Measurements from ENCODE around the gene ZMIZ1.
A peak's percentile ranks its signal among the peaks of the same experiment; 100 is the strongest.

ZMIZ1 gene

DNA sequence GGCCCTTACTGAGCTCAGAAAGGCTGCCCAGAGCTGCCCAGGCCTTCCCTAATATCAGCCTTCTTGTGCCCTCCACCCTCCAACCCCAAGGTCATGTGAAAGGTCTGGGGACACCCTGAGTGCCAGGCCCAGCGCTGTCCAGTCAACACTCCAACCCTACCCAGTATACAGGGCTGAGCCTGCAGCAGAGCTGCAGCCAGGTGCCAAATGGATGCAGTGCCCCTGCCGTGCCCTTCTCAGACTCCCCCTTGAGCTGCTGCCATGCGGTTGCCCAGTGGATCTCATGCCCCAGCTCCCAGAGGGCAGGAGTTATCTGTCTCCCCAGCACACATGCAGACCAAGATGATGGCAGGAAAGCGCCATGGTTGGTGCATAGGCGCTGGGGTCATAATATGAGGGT is 61.5 kb downstream of the ZMIZ1 start:
- Histone ChIP-seq H3K9ac (ENCODE audit: low read length) (peak overlapping the region; percentile 6), H4K5ac (ENCODE audit: low read length) (no peak overlapping the region), H3K4me1 (ENCODE audit: control insufficient read depth, low read depth, low read length) (peaks cover 43% of the 10 kb centered on the region), H3K27me3 (ENCODE audit: insufficient read depth, low read length, poor library complexity) (no peaks in the 10 kb centered on the region), H3K27ac (ENCODE audit: low read depth, low read length) (peak overlapping the region; percentile 90), H3K79me2 (ENCODE audit: control insufficient read depth, insufficient read depth, low read length) (peaks cover 25% of the 10 kb centered on the region), H2AK5ac (ENCODE audit: low read length) (peak overlapping the region; percentile 24), H3K4me3 (ENCODE audit: low read length) (no peak overlapping the region), H2BK5ac (ENCODE audit: low read length) (peak overlapping the region; percentile 57), H3K4ac (ENCODE audit: low read depth, low read length) (peak overlapping the region; percentile 50), H2BK120ac (ENCODE audit: low read depth, low read length) (peak overlapping the region; percentile 3), H3K36me3 (ENCODE audit: control insufficient read depth, insufficient read depth, low read length) (peaks cover 3% of the 10 kb centered on the region), H3K23ac (ENCODE audit: low read length) (peak overlapping the region; percentile 59), H3K18ac (ENCODE audit: low read length) (peak overlapping the region; percentile 10), H2BK15ac (replicated peaks; ENCODE audit: low read depth) (no peak overlapping the region), H3K4me2 (ENCODE audit: low read length) (no peak overlapping the region), H4K8ac (ENCODE audit: low read depth, low read length) (no peak overlapping the region), H3K79me1 (ENCODE audit: low read length) (peaks cover 44% of the 10 kb centered on the region), H3K56ac (ENCODE audit: low read length) (peak overlapping the region; percentile 63)
- WGBS (ENCODE audit: extremely low coverage, insufficient coverage, low lambda C conversion rate): no CpG with 5 or more reads among the region's 5 CpGs
- no peak for DNase-seq

DNA sequence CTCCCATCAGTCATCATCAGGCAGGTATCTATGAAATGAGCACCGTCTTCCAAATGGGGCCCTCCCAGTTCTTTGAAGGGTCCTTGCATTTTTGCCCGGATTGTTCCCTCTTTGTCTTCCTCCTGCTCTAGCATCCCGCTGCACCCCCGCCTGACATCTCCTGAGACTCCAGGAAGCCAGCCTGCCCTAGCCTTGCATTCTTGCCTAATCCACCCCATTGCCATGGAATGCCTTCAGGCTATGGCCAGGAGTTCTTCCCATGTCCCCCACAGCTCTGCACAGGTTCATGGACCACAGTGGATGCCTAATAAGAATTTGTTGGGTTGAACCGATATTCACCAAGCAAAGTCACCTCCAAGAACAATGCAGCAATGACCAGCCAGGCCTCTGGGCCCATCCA is 62.1 kb downstream of the ZMIZ1 start:
- Histone ChIP-seq H3K4ac (ENCODE audit: low read depth, low read length) (no peak overlapping the region), H3K56ac (ENCODE audit: low read length) (peak overlapping the region; percentile 22), H3K27me3 (ENCODE audit: insufficient read depth, low read length, poor library complexity) (no peaks in the 10 kb centered on the region), H3K9ac (ENCODE audit: low read length) (no peak overlapping the region), H3K4me2 (ENCODE audit: low read length) (no peak overlapping the region), H3K4me1 (ENCODE audit: control insufficient read depth, low read depth, low read length) (peaks cover 43% of the 10 kb centered on the region), H4K5ac (ENCODE audit: low read length) (no peak overlapping the region), H4K8ac (ENCODE audit: low read depth, low read length) (no peak overlapping the region), H3K4me3 (ENCODE audit: low read length) (no peak overlapping the region), H2BK120ac (ENCODE audit: low read depth, low read length) (no peak overlapping the region), H2AK5ac (ENCODE audit: low read length) (peak overlapping the region; percentile 41), H3K79me2 (ENCODE audit: control insufficient read depth, insufficient read depth, low read length) (peaks cover 27% of the 10 kb centered on the region), H3K79me1 (ENCODE audit: low read length) (peaks cover 44% of the 10 kb centered on the region), H3K18ac (ENCODE audit: low read length) (peak overlapping the region; percentile 61), H3K23ac (ENCODE audit: low read length) (no peak overlapping the region), H2BK15ac (replicated peaks; ENCODE audit: low read depth) (no peak overlapping the region), H3K27ac (ENCODE audit: low read depth, low read length) (peak overlapping the region; percentile 90), H2BK5ac (ENCODE audit: low read length) (peak overlapping the region; percentile 21), H3K36me3 (ENCODE audit: control insufficient read depth, insufficient read depth, low read length) (peaks cover 3% of the 10 kb centered on the region)
- peak; percentile 89 for DNase-seq
- WGBS (ENCODE audit: extremely low coverage, insufficient coverage, low lambda C conversion rate): no CpG with 5 or more reads among the region's 5 CpGs

DNA sequence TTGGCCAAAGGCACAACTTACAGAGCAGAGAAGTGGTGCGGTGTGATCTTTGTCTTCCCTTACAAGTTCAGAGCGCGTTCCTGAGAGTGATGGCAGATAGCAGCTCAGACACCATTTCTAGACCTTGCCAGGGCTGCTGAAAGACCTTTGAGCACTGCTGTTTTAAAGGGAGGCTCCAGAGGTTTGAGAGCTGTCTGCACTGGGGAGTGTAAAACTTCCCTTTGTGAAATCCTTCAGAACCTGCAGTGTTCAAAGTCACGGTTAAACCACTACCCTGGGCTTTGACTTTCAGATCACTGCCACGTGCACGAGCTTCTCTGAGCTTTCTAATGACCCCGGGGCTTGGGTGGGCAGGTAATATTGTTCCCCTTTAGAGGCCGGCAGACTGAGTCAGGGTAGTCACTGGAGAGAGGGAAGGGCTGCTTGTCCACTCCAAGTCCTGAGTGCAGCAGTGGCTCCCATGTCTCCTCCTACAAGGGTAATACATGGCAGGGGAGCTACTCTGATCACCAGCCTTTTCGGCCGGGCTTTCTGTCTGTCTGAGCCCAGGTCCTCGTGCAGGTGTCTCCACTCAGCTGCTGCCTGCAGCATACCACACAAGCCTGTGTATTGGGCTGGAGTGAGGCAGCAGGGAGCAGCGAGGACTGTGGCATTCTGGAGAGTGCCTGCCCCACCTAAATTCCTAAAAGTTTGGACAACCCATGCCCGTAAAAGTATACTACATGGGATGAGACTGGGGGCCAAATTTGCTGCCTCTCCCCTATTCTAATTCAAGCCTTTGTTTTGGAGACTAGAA is 63.3 kb downstream of the ZMIZ1 start:
- Histone ChIP-seq H3K79me2 (ENCODE audit: control insufficient read depth, insufficient read depth, low read length) (peaks cover 30% of the 10 kb centered on the region), H3K27ac (ENCODE audit: low read depth, low read length) (no peak overlapping the region), H2BK5ac (ENCODE audit: low read length) (no peak overlapping the region), H3K56ac (ENCODE audit: low read length) (peak overlapping the region; percentile 56), H3K4me2 (ENCODE audit: low read length) (no peak overlapping the region), H2BK120ac (ENCODE audit: low read depth, low read length) (peak overlapping the region; percentile 8), H2AK5ac (ENCODE audit: low read length) (no peak overlapping the region), H3K4me3 (ENCODE audit: low read length) (no peak overlapping the region), H3K27me3 (ENCODE audit: insufficient read depth, low read length, poor library complexity) (no peaks in the 10 kb centered on the region), H3K23ac (ENCODE audit: low read length) (no peak overlapping the region), H3K18ac (ENCODE audit: low read length) (peak overlapping the region; percentile 61), H3K4me1 (ENCODE audit: control insufficient read depth, low read depth, low read length) (peaks cover 44% of the 10 kb centered on the region), H3K36me3 (ENCODE audit: control insufficient read depth, insufficient read depth, low read length) (peaks cover 3% of the 10 kb centered on the region), H2BK15ac (replicated peaks; ENCODE audit: low read depth) (no peak overlapping the region), H4K8ac (ENCODE audit: low read depth, low read length) (no peak overlapping the region), H3K79me1 (ENCODE audit: low read length) (peaks cover 45% of the 10 kb centered on the region), H4K5ac (ENCODE audit: low read length) (no peak overlapping the region), H3K4ac (ENCODE audit: low read depth, low read length) (peak overlapping the region; percentile 64), H3K9ac (ENCODE audit: low read length) (peak overlapping the region; percentile 7)
- no CpG with 5 or more reads among the region's 13 CpGs for WGBS (ENCODE audit: extremely low coverage, insufficient coverage, low lambda C conversion rate)
- DNase-seq: no peak

DNA sequence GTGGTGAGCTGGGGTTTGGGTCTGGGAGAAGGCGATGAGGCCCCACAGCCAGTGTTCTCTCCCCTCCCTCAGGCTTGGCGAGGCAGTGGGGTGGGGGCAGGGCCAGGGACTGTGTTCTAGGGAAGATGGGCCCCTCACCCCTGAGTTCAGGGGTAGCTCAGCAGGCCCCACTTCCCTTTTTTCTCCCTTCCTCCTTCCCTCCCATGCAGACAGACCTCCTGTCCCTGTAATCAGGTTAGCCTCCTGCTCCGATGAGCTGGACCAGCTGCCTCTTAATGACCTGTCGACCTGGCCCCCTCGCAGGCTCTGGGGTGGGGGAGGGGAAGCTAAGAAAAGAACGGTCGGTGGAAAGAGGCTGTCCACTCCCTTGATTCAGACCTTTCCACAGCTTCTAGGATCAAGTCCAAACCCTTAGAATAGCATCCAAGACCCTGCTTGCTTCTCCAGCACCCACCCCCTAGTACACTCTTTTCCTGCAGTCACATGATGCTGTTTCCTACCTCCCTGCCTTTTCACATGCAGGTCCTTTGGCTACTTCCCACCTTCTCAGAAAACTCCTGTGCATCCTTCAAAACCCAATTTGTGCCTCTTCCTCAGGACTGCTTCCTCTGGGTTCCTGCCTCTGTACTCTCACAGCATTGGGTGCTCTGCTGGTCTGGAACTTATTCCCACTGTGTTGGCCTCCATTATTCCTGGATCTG is 64.1 kb downstream of the ZMIZ1 start:
- H4K8ac ChIP-seq (ENCODE audit: low read depth, low read length): no peak overlapping the region
- H3K27ac ChIP-seq (ENCODE audit: low read depth, low read length): no peak overlapping the region
- peak; percentile 50 for DNase-seq

DNA sequence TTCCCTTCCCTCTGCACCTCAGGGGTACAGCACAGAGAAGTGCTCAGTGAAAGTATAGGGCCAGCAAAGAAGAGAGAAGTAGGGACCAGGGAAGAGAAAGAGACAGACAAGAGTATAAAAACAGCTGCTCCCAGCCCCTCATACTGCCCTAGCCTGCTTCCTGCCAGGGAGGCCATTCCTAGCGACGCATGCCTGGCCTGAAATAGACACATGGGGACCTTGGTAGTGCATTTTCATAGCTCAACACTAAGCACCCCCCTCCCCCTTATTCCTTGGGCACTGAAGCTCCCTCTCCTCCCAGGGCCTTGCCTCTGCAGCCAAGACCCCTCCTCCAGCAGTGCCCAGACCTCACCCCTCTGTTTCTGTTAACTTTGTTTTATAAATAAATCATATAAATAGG is 64.7 kb downstream of the ZMIZ1 start:
- Histone ChIP-seq H3K79me2 (ENCODE audit: control insufficient read depth, insufficient read depth, low read length) (peaks cover 32% of the 10 kb centered on the region), H2BK15ac (replicated peaks; ENCODE audit: low read depth) (no peak overlapping the region), H2AK5ac (ENCODE audit: low read length) (peak overlapping the region; percentile 32), H4K5ac (ENCODE audit: low read length) (no peak overlapping the region), H3K9ac (ENCODE audit: low read length) (peak overlapping the region; percentile 13), H3K27ac (ENCODE audit: low read depth, low read length) (no peak overlapping the region), H3K36me3 (ENCODE audit: control insufficient read depth, insufficient read depth, low read length) (peaks cover 3% of the 10 kb centered on the region), H4K8ac (ENCODE audit: low read depth, low read length) (no peak overlapping the region), H3K4me3 (ENCODE audit: low read length) (no peak overlapping the region), H3K56ac (ENCODE audit: low read length) (peak overlapping the region; percentile 58), H3K18ac (ENCODE audit: low read length) (no peak overlapping the region), H2BK5ac (ENCODE audit: low read length) (peak overlapping the region; percentile 23), H3K4me1 (ENCODE audit: control insufficient read depth, low read depth, low read length) (peaks cover 42% of the 10 kb centered on the region), H3K4ac (ENCODE audit: low read depth, low read length) (no peak overlapping the region), H3K4me2 (ENCODE audit: low read length) (no peak overlapping the region), H2BK120ac (ENCODE audit: low read depth, low read length) (no peak overlapping the region), H3K79me1 (ENCODE audit: low read length) (peaks cover 49% of the 10 kb centered on the region), H3K23ac (ENCODE audit: low read length) (no peak overlapping the region), H3K27me3 (ENCODE audit: insufficient read depth, low read length, poor library complexity) (no peaks in the 10 kb centered on the region)
- no CpG with 5 or more reads among the region's 2 CpGs for WGBS (ENCODE audit: extremely low coverage, insufficient coverage, low lambda C conversion rate)
- no peak for DNase-seq

More for the DNA sequence above, 64.1 kb downstream of the ZMIZ1 start:
- Histone ChIP-seq H3K36me3 (ENCODE audit: control insufficient read depth, insufficient read depth, low read length) (peaks cover 3% of the 10 kb centered on the region), H2BK5ac (ENCODE audit: low read length) (peak overlapping the region; percentile 23), H3K9ac (ENCODE audit: low read length) (peak overlapping the region; percentile 13), H3K18ac (ENCODE audit: low read length) (peak overlapping the region; percentile 33), H3K4me1 (ENCODE audit: control insufficient read depth, low read depth, low read length) (peaks cover 47% of the 10 kb centered on the region), H4K5ac (ENCODE audit: low read length) (no peak overlapping the region), H3K4me3 (ENCODE audit: low read length) (no peak overlapping the region), H2BK15ac (replicated peaks; ENCODE audit: low read depth) (no peak overlapping the region), H3K27me3 (ENCODE audit: insufficient read depth, low read length, poor library complexity) (no peaks in the 10 kb centered on the region), H2AK5ac (ENCODE audit: low read length) (peak overlapping the region; percentile 32), H3K4me2 (ENCODE audit: low read length) (no peak overlapping the region), H2BK120ac (ENCODE audit: low read depth, low read length) (no peak overlapping the region), H3K79me2 (ENCODE audit: control insufficient read depth, insufficient read depth, low read length) (peaks cover 32% of the 10 kb centered on the region), H3K79me1 (ENCODE audit: low read length) (peaks cover 50% of the 10 kb centered on the region), H3K23ac (ENCODE audit: low read length) (no peak overlapping the region), H3K56ac (ENCODE audit: low read length) (peak overlapping the region; percentile 58), H3K4ac (ENCODE audit: low read depth, low read length) (no peak overlapping the region)
- WGBS (ENCODE audit: extremely low coverage, insufficient coverage, low lambda C conversion rate): no CpG with 5 or more reads among the region's 7 CpGs

All from mesendoderm (in vitro differentiated cells).